ENCODE measurements around the gene CREB3L2.

- no peak for TF ChIP-seq CTCF (IDR thresholded peaks at IDR 0.05)
- no peak for TF ChIP-seq ZNF263 (CRISPR knock-in tag; IDR thresholded peaks at IDR 0.05; ENCODE audit: low read depth)
- no peak for TF ChIP-seq ZBTB21 (CRISPR knock-in tag; IDR thresholded peaks at IDR 0.05; ENCODE audit: borderline replicate concordance)
- no peak for TF ChIP-seq FOXK1 (CRISPR knock-in tag; IDR thresholded peaks at IDR 0.05)
- TF ChIP-seq CBFB (CRISPR knock-in tag; IDR thresholded peaks at IDR 0.05; ENCODE audit: low read depth) = no peak
- TF ChIP-seq MAX (CRISPR knock-in tag; IDR thresholded peaks at IDR 0.05) = no peak
- no peak for TF ChIP-seq NFATC4 (CRISPR knock-in tag; IDR thresholded peaks at IDR 0.05)
Observed at GRCh38 chr7:137838706-137839315, 163.1 kb downstream of the CREB3L2 start.
